GM12892 (cell line): ENCODE measurements around the gene CORO2B.

Source experiments
- POLR2A ChIP-seq: IDR thresholded peaks from 2 replicates; pipeline ENCODE4 v1.6.1; 2011; ENCODE audit warnings: low read depth, low read length, control low read depth
- TAF1 ChIP-seq: IDR thresholded peaks from 2 replicates; pipeline ENCODE4 v1.6.1; 2011; ENCODE audit warnings: low read depth, mild to moderate bottlenecking, control low read depth, low read length, borderline replicate concordance

- TF ChIP-seq POLR2A: no peak
- no peak for TF ChIP-seq TAF1
These were observed 151.1 kb downstream of the CORO2B start for GRCh38 chr15:68729789-68730411.
